Renal cortex interstitium (tissue), 15 donors: ENCODE data around the gene LSR. TPM values are rescaled to one million over a fixed set of nuclear protein-coding genes. Genes with fewer than 3 reads are reported as not detected.

Experiments
- DNase-seq, 11 donors: peaks; one replicate each; pipeline ENCODE4 v3.0.0-alpha.2; 2013; ENCODE audit warnings: low read depth in 9 of 11, low spot score in 4 of 11; ENCODE audit errors: extremely low read depth in 1 of 11
- long read RNA-seq, 16 experiments: transcript quantifications; one replicate each; lab custom pipeline, GENCODE V29; 2026
- polyA plus RNA-seq, 3 donors: library from polyadenylated mRNA; unstranded; fragments of 120-200 nt; gene quantifications; one replicate each; pipeline ENCODE4 v1.2.1, GENCODE V29; 2013; ENCODE audit not compliant: insufficient read length in 3 of 3

The LSR gene, protein sequence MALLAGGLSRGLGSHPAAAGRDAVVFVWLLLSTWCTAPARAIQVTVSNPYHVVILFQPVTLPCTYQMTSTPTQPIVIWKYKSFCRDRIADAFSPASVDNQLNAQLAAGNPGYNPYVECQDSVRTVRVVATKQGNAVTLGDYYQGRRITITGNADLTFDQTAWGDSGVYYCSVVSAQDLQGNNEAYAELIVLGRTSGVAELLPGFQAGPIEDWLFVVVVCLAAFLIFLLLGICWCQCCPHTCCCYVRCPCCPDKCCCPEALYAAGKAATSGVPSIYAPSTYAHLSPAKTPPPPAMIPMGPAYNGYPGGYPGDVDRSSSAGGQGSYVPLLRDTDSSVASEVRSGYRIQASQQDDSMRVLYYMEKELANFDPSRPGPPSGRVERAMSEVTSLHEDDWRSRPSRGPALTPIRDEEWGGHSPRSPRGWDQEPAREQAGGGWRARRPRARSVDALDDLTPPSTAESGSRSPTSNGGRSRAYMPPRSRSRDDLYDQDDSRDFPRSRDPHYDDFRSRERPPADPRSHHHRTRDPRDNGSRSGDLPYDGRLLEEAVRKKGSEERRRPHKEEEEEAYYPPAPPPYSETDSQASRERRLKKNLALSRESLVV
- polyA plus RNA-seq: 10 to 100 TPM; 46.4 to 62.4 (median 60.5) TPM
- long read RNA-seq, donor 1, partial matches to known transcripts: 11 of 18 reads
- long read RNA-seq, donor 1, other reads (novel, unspliced or antisense): 0 of 18 reads
- long read RNA-seq, donor 2, partial matches to known transcripts: 11 of 18 reads
- long read RNA-seq, donor 2, other reads (novel, unspliced or antisense): 0 of 18 reads
- long read RNA-seq, donor 3, transcript LSR-214 (10 exons, 2,274 nt): minor isoform, 9 of 28 reads
- long read RNA-seq, donor 3, transcript LSR-202 (9 exons, 2,105 nt): major isoform, 10 of 28 reads
- long read RNA-seq, donor 3, partial matches to known transcripts: 8 of 28 reads
- long read RNA-seq, donor 3, other reads (novel, unspliced or antisense): 0 of 28 reads
- long read RNA-seq, donor 4, transcript LSR-202 (9 exons, 2,105 nt): major isoform, 6 of 8 reads
- long read RNA-seq, donor 4, partial matches to known transcripts: 0 of 8 reads
- long read RNA-seq, donor 4, other reads (novel, unspliced or antisense): 0 of 8 reads
- long read RNA-seq, donor 5, transcript LSR-202 (9 exons, 2,105 nt): major isoform, 13 of 29 reads
- long read RNA-seq, donor 5, transcript LSR-214 (10 exons, 2,274 nt): minor isoform, 6 of 29 reads
- long read RNA-seq, donor 5, partial matches to known transcripts: 6 of 29 reads
- long read RNA-seq, donor 5, other reads (novel, unspliced or antisense): 0 of 29 reads
- long read RNA-seq, donor 6, partial matches to known transcripts: 31 of 40 reads
- long read RNA-seq, donor 6, other reads (novel, unspliced or antisense): 0 of 40 reads
- long read RNA-seq, donor 7, partial matches to known transcripts: 11 of 18 reads
- long read RNA-seq, donor 7, other reads (novel, unspliced or antisense): 0 of 18 reads
- long read RNA-seq, donor 8, transcript LSR-202 (9 exons, 2,105 nt): major isoform, 13 of 43 reads
- long read RNA-seq, donor 8, transcript LSR-214 (10 exons, 2,274 nt): minor isoform, 7 of 43 reads
- long read RNA-seq, donor 8, partial matches to known transcripts: 19 of 43 reads
- long read RNA-seq, donor 8, other reads (novel, unspliced or antisense): 0 of 43 reads
- long read RNA-seq, donor 9, partial matches to known transcripts: 5 of 14 reads
- long read RNA-seq, donor 9, other reads (novel, unspliced or antisense): 0 of 14 reads
- long read RNA-seq, donor 10, transcript LSR-202 (9 exons, 2,105 nt): major isoform, 8 of 14 reads
- long read RNA-seq, donor 10, partial matches to known transcripts: 0 of 14 reads
- long read RNA-seq, donor 10, other reads (novel, unspliced or antisense): 0 of 14 reads
- long read RNA-seq, donor 11, transcript LSR-202 (9 exons, 2,105 nt): major isoform, 8 of 9 reads
- long read RNA-seq, donor 11, partial matches to known transcripts: 0 of 9 reads
- long read RNA-seq, donor 11, other reads (novel, unspliced or antisense): 0 of 9 reads
- long read RNA-seq, donor 12, partial matches to known transcripts: 17 of 23 reads
- long read RNA-seq, donor 12, other reads (novel, unspliced or antisense): 0 of 23 reads
- long read RNA-seq, donor 13, transcript LSR-202 (9 exons, 2,105 nt): major isoform, 7 of 58 reads
- long read RNA-seq, donor 13, partial matches to known transcripts: 45 of 58 reads
- long read RNA-seq, donor 13, other reads (novel, unspliced or antisense): 0 of 58 reads
- long read RNA-seq, donor 14, partial matches to known transcripts: 9 of 17 reads
- long read RNA-seq, donor 14, other reads (novel, unspliced or antisense): 0 of 17 reads
- long read RNA-seq, donor 15, partial matches to known transcripts: 0 of 1 reads
- long read RNA-seq, donor 15, other reads (novel, unspliced or antisense): 0 of 1 reads
- long read RNA-seq, donor 16, transcript LSR-214 (10 exons, 2,274 nt): minor isoform, 7 of 37 reads
- long read RNA-seq, donor 16, transcript LSR-203 (8 exons, 1,963 nt): minor isoform, 5 of 37 reads
- long read RNA-seq, donor 16, transcript LSR-202 (9 exons, 2,105 nt): major isoform, 15 of 37 reads
- long read RNA-seq, donor 16, partial matches to known transcripts: 9 of 37 reads
- long read RNA-seq, donor 16, other reads (novel, unspliced or antisense): 0 of 37 reads

DNA sequence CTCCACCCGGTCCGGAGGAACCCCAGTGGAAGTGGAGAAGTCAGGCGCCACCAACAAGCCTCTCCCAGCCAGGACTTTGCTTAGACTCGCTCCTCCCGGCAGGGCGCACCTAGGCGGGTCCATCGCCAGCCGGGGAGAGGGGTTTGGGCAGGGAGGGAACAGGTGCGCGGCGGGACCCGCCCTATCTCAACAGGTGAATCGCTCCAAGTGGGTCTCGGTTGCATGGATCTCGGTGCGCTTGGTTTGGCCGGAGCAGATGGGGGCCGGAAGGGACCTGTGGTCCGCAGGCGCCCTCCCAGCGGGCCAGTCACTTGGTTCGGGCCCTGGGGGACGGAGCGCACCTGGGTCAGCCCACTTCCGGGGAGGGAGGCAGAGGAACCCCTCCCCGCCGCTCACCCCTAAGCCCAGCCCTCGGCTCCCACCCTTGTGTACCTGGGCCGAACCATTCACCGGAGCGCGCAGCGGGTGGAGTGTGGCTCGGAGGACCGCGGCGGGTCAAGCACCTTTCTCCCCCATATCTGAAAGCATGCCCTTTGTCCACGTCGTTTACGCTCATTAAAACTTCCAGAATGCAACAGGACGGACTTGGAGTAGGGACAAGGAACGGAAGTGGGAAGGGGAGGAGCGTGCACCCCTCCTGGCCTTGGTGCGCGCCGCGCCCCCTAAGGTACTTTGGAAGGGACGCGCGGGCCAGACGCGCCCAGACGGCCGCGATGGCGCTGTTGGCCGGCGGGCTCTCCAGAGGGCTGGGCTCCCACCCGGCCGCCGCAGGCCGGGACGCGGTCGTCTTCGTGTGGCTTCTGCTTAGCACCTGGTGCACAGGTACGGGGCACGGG, at the start of gene LSR:
TSS of gene LSR (plus strand) at position 693 of the 836 bp plus-strand sequence. CDS start at position 714, 21 bp downstream.
- peak; percentile 67 to 90 (median 80) for DNase-seq

- DNase-seq: no peak
These were observed 49.3 kb upstream of the LSR start for GRCh38 chr19:35199481-35199880.

GRCh38 chr19:35202722-35203688, 45.8 kb upstream of the LSR start:
- DNase-seq: no peak

DNA sequence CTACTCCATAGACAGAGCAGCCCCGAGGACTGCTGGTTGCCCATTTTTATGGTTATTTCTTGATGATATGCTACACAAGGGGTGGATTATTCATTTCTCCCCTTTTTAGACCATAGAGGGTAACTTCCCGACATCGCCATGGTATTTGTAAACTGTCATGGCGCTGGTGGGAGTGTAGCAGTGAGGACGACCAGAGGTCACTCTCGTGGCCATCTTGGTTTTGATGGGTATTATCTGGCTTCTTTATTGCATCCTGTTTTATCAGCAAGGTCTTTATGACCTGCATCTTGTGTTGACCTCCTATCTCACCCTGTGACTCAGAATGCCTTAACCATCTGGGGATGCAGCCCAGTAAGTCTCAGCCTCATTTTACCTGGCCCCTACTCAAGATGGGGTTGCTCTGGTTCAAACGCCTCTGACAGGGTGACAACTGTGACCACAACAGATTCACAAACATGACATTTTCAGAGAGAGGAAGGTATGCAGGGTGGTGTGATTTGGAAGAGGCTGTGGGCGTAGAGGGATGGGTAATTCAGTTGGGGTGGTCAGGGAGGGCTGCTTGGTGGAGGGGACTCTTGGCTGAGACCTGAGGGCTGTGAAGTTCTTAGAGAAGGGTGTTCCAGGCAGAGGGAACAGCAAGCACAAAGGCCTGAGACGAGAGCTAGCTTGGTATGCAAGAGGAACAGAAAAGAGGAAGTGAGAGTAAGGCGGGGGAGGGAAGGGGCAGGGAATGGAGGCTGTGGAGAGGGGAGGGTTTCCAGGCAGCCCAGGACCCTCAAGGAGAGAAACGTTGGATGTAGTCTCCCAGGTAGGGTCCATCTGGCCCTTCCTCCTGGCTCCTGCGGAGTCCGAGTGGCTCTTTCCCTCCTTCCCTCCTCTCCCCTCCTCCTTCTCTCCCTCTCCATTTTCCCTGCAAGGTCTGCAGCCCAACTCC, 43.7 kb upstream of the LSR start:
- DNase-seq: no peak

DNA sequence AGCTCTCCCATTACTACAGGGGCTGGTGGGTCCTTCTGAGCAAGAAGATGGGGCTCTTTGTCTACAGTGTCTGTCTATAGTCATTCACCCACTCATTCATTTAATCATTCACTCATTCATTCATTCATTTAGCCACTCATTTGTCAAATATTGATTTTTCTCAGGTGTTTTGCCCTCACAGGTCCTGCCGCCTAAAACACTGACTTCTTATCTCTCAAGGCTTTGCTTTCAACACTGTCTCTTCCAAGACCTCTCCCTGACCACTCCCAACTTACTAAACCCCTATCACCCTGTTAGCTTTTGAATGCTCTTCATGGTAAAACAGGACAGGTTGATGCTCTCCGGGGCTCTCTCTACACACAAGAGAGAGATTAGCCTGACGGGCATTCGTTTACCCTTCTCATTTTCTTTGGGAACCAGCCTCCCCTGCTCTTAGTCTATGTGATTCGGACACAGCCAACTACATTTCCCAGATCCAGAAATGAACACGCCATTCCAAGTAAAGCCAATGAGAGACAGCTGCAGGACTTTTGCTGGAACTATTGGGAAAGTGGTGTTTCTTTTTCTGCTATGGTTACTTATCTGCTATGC, 43.0 kb upstream of the LSR start:
- DNase-seq: no peak

- no peak for DNase-seq
These were observed 42.4 kb upstream of the LSR start for GRCh38 chr19:35206379-35206778.

DNA sequence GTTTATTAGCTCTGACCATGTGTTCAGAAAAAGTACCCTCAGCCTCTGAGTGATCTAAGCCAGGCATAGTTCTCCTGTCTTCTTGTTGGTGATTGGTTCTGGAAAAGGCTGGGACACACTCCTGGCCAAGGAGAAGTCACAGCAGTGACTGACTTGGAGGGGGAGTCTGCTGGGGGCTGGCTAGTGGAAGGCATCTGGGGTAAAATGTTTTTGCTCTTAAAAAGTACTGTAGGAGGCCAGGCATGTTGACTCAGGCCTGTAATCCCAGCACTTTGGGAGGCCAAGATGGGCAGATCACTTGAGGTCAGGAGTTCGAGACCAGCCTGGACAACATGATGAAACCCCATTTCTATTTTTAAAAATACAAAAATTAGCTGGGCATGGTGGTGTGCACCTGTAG, 41.9 kb upstream of the LSR start:
- DNase-seq: no peak

GRCh38 chr19:35207391-35207871, 41.4 kb upstream of the LSR start:
- no peak for DNase-seq

DNA sequence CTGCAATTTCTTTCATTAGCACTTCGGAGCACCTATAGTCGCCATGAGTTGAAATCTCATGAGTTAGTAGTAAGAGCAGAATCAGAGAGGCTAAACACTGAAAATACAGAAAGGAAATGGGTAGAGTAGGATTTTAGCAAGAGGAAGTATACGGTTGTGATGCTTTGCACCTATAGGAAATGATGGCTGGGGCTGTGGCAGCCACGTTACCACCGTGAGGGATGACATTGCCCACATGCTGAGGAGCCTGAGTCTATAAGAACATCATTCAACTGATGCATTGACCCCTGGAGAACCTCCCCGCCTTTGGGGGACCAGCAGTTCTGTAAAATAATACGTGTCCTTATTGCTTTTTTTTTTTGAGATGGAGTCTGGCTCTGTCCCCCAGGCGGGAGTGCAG, 40.7 kb upstream of the LSR start:
- DNase-seq: no peak

- DNase-seq: no peak
These were observed 39.2 kb upstream of the LSR start for GRCh38 chr19:35209646-35210045.

GRCh38 chr19:35211545-35212230, 37.1 kb upstream of the LSR start:
- no peak for DNase-seq

- no peak for DNase-seq
These were observed 36.6 kb upstream of the LSR start for GRCh38 chr19:35212241-35212640.
